ENCODE results near the gene NELL2. TPM values are rescaled to one million over a fixed set of nuclear protein-coding genes. Genes with fewer than 3 reads are reported as not detected.
A peak's percentile ranks its signal among the peaks of the same experiment; 100 is the strongest.

Gene NELL2
- total RNA-seq, 4 donors from 2014 or later, result 1.1 to 22.9 (median 15.6) TPM

DNA sequence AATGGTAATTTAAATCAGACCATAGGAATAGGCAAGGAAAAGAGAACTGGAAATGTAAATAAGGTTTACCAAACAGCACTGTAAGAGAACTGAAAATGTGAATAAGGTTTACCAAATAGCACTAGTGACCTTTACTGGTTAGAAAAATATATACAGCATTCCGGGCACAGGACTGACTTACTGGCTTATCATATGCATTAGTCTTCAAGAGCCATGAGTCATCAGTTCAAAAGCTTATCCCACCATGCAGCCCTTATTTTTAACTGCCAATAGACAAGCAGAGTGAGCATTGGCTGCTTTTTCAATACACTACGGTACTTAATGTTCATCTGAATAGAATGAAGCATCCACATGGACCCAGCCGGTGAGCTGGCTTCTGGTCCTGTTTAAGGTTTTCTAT, 13.0 kb upstream of the NELL2 start:
- DNase-seq (ENCODE audit: low spot score) (no peak), ATAC-seq (ENCODE audit: low FRiP score) (no peak)
- TF ChIP-seq, protein P1, sequence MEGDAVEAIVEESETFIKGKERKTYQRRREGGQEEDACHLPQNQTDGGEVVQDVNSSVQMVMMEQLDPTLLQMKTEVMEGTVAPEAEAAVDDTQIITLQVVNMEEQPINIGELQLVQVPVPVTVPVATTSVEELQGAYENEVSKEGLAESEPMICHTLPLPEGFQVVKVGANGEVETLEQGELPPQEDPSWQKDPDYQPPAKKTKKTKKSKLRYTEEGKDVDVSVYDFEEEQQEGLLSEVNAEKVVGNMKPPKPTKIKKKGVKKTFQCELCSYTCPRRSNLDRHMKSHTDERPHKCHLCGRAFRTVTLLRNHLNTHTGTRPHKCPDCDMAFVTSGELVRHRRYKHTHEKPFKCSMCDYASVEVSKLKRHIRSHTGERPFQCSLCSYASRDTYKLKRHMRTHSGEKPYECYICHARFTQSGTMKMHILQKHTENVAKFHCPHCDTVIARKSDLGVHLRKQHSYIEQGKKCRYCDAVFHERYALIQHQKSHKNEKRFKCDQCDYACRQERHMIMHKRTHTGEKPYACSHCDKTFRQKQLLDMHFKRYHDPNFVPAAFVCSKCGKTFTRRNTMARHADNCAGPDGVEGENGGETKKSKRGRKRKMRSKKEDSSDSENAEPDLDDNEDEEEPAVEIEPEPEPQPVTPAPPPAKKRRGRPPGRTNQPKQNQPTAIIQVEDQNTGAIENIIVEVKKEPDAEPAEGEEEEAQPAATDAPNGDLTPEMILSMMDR (IDR thresholded peaks at IDR 0.05), result no peak

DNA sequence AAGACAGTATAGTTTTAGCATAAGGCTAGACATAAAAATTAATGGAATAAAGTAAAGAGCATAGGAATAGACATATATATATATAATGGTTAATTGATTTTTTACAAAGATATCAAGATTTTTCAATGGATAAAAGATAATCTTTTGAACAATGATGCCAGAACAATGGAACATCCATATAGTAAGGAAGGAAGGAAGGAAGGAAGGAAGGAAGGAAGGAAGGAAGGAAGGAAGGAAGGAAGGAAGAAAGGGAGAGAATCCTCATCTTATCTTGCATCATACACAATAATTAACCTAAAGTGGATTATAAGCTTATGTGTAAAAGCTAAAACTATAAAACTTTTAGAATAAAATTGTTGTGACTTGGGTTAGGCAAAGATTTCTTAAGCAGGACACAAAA, 9.8 kb upstream of the NELL2 start:
- TF ChIP-seq, protein P1 (IDR thresholded peaks at IDR 0.05), result no peak
- ATAC-seq (ENCODE audit: low FRiP score) (no peak), DNase-seq (ENCODE audit: low spot score) (no peak)

DNA sequence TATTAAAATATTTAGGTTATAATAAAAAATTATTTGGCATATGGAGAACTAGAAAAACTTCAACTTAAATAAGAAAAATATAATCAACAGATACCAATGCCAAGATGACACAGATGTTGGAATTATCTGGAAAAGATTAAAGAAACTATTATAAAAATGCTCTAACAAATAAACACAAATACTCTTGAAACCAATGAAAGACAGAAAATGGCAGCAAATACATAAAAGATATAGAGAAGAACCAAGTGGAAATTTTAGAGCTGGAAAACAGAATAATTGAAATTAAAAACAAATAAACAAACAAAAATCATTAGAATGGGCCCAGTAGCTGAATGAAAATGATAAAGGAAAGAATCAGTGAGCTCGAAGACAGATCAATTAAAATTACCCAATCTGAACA, 5.1 kb upstream of the NELL2 start:
- no peak for DNase-seq (ENCODE audit: low spot score)
- no peak for ATAC-seq (ENCODE audit: low FRiP score)
- TF ChIP-seq, protein P1 (IDR thresholded peaks at IDR 0.05), result no peak

DNA sequence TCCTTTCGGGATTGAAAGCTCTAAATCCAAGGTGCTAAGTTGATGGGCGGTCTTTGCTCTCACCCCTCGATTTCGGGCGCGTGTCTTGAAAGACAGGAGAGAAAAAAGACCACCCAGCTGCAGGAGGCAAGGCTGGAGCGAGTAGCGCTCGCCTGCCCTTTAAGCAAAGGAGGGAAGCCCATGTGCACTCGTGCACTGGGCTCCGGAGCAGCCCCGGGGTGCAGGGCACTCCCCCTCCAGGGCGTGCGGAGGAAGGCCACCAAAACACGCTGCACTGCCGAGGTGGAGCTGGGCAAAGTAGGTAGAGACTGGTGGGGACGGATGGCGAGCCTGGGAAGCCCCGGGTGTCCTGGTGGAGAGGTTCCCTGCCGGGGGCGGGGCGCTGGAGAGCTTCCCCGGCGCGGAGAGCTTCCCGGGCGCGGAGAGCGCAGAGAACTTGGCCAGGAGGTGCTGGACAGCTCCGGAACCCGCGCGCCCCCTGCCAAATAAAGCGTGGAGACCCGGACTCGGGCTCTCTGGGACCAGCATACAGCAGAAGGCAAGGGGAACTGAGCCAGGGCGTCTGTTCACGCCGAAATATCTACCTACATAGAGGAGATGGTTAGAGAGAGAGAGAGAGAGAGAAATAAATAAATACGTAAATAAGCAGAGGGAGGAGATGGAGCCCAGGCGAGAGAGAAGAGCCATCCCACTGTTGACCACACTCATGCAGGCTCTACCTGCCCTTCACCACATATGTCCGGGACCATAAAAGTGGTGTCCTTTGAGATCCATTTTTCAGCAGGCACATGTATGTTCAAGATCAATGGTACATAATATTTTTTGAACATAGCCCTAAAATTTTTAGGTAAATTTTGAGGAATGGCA, 662 bp upstream of the NELL2 start:
- DNase-seq (ENCODE audit: low spot score) (peak; percentile 31), ATAC-seq (ENCODE audit: low FRiP score) (peak; percentile 66)
- TF ChIP-seq, protein P1 (IDR thresholded peaks at IDR 0.05), result no peak

DNA sequence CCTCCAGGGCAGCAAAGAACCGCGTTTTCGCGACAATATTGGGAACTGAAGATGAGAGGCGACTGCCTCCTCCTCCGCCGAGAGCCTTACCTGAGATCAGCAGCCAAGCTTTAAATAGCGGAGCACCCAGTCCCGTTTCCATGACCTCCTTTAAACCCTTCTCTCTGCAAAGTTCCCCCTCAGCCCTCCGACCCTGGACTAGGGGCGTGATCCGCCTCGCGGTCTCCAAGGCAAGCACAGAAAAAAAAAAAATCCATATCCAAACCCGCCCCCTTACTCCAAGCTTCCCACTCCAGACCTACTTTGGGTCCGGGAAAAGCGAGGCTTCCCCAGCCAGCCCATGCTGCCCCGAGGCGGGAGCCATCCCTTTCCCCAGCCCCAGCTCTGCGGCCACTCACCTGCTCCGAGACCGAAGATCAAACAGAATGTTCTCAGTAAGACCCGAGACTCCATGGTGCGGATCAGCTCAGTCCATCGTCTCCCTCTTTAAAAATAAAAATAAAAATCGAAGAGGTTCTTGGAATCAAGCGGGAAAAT, 630 bp downstream of the NELL2 start:
- TF ChIP-seq, protein P1 (IDR thresholded peaks at IDR 0.05), result no peak
- ATAC-seq (ENCODE audit: low FRiP score) (no peak), DNase-seq (ENCODE audit: low spot score) (no peak)

DNA sequence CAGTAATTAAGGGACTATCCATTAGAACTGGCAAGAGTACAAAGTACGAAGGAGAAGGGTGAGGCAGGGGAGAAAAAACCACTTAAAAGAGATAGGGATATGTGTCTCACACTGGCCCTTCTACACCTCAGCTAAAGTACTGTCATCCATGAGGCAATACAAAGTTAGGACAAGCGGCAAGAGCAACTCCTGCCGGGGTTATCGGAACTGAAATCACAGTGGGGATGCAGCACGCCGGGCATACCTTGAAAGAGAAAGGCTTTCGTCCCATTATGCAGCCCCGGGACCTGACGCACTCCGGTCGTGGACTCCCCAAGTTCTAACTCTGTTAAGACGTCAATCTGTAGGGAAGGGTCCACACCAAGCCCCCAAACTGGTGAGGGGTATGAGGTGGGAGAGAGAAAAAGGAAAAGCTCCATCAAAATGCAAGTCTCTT, 1.1 kb downstream of the NELL2 start:
- TF ChIP-seq, protein P1 (IDR thresholded peaks at IDR 0.05), result no peak
- ATAC-seq (ENCODE audit: low FRiP score), result no peak
- DNase-seq (ENCODE audit: low spot score), result no peak

DNA sequence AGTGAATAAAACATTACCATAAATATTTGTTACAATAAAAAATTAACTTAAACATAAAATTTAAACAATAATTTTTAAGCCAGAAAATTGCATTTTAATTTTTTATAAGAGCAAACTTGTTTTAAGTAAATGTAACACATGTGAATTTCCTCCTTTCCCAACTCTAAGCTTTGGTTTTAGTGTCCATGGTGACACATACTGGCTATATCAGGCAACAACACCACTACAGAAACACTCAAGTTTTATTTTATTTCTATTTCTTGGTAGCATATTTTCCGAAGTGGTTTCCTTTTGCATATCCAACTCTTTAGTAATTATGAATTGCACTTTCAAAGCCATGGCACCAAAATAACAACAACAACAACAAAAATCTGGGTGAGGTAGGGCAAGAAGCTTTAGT, 2.2 kb downstream of the NELL2 start:
- ATAC-seq (ENCODE audit: low FRiP score) (no peak), DNase-seq (ENCODE audit: low spot score) (no peak)
- TF ChIP-seq, protein P1 (IDR thresholded peaks at IDR 0.05), result no peak

Measured in omental fat pad (tissue), 4 donors.